ENCODE data around the gene COQ8B.

COQ8B gene

GRCh38 chr19:40717325-40717879, 716 bp upstream of the COQ8B start:
- no peak for DNase-seq

- peak in 1 of 3 experiments; percentile 64 for DNase-seq
Observed at GRCh38 chr19:40716031-40716481, 630 bp downstream of the COQ8B start.

GRCh38 chr19:40714441-40715299, 2.0 kb downstream of the COQ8B start:
- peak; percentile 92 to 95 (median 95) for DNase-seq

DNA sequence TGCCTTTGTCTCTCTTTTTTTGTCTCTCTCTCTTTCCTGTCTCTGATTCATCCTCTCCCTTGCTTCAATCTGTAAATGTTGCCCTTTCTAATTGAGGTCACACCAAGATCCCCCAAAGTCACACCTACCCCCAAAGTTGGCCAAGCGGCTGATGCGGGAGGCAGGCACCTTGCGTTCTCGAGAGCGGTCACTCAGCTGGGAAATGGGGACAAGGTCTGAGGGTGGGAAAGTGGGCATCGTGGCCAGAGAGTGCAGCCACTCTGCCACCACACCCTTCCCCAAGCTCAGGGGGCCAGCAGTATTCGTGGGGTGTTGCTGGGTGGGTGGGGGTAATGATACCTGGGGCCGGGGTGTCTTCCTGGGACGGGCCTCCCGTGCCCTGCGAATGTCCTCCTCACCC, 2.7 kb downstream of the COQ8B start:
- DNase-seq, result no peak

DNA sequence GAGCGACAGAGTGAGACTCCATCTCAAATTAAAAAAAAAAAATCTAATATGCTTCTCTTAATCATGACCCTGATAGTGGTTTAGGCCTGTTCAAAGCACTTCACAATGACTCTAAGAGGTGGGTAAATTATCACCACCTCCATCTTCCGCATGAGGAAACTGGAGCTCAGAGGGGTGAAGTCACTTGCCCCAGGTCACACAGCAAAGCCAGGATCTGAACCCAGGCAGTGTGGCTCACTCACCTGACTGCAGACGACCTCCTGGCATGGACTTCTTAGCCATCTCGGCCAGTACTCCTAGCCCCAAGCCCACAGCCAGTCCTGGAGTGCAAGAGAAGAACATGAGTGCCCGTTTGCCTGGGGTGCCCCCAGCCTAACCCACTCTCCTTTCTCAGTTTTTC, 6.9 kb downstream of the COQ8B start:
- DNase-seq, result no peak

GRCh38 chr19:40707615-40708014, 9.1 kb downstream of the COQ8B start:
- DNase-seq, result no peak

- DNase-seq, result no peak
Observed at GRCh38 chr19:40705950-40706619, 10.6 kb downstream of the COQ8B start.

DNA sequence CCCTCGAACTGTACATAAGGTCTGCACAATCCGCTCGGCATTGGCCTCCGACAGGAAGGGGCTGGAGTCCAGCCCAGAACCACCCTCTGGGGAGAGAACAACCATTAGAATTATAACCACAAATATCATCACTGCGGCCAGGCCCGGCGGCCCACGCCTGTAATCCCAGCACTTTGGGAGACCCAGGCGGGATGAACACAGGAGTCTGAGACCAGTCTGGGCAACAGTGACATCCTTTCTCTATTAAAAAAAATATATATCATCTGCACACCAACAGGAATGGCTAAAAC, 11.4 kb downstream of the COQ8B start:
- no peak for DNase-seq

DNA sequence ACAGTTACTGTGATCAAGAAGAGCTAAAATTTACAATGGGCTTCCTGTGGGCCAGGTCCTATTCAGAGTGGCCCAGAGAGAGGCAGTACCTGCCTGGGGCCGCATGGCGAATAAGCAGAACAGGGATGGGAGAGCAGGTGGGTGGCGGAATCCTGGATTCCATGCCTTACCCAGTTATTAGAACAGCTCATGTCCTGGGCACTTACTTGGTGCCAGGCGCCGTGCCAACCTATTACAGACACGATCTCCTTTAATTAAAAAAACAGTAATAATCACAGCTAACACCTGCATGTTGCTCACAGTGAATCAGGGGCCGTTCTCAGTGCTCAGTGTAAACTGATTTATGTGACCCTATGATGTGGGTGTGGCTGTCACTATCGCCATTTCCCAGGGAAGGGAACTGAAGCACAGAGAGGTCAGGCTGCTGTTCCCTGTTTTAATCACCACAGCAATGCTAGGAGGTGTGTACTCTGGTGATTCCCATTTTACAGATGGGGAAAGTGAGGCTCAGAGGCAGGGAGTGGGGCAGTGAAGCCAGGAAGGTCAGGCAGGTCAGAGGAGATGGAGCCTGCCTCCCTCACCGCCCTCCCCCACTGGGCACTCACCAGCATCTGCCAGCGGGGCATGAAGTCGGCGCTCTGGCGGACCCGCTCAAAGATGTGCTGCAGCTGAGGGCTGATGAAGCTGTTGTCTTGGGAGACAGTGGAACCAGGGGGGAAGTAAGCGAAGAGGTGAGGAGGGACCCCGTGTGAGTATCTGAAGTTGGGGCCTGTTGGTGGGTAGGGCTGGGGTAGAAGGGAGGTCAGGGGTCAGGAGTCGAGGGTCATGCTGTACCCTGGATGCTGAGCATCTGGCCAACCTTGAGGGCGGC, 12.0 kb downstream of the COQ8B start:
- DNase-seq, result peak in 1 of 3 experiments; percentile 3

- no peak for DNase-seq
Observed at GRCh38 chr19:40703029-40703755, 13.5 kb downstream of the COQ8B start.

- DNase-seq, result no peak
Observed at GRCh38 chr19:40702337-40703012, 14.2 kb downstream of the COQ8B start.

DNA sequence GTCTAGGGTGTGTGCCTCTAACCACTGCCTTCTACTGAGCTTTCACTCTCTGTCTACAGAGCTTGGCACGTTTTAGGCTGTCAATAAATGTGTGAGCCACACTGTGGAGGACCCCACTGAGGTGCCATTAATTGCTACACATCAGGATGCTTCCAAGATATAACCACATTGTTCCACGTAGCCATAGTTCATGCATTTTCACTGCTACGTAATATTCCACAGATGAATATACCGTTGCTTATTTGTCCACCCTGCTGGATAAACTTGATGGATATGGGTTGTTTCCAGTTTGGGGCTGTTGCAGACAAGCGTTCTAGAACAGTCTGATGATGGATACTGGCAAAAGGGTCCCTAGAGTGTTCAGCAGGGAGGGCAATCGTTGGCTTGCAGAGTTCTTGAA, 14.9 kb downstream of the COQ8B start:
- DNase-seq, result no peak

GRCh38 chr19:40700083-40700482, 16.6 kb downstream of the COQ8B start:
- DNase-seq, result no peak

GRCh38 chr19:40697007-40697406, 19.7 kb downstream of the COQ8B start:
- DNase-seq, result no peak

- no peak for DNase-seq
Observed at GRCh38 chr19:40695881-40696280, 20.8 kb downstream of the COQ8B start.

GRCh38 chr19:40693896-40694295, 22.8 kb downstream of the COQ8B start:
- DNase-seq, result no peak

DNA sequence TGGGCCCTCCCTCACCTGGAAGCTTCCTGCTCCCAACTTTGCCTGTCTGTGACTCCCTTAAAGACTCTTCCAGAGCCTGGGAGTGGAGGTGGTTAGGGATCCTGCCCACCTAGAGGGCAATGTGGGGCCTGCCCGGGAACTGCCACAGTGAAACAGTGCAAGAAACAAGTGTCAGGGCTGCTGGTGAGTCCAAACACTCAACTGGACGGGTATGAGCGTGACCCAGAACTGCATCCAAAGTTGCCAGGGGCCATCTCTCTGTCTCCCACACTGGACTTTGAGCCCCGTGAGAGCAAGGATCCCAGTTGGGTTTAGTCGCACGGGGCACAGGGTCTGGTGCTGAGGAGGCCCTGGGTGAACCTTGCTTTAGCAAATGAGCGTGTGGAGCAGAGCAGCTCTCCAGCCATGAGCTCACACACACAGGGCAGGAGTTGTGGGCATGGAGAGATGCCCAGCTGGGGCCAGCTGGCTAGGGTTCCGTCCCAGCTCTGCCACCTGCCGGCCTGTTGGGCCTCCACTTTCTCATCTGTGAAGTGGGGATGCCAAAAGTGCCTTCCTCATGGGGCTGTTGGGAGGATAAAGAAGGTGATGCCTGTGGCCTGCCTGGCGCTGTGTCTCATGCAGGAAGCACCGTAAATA, 23.4 kb downstream of the COQ8B start:
- DNase-seq, result no peak

DNA sequence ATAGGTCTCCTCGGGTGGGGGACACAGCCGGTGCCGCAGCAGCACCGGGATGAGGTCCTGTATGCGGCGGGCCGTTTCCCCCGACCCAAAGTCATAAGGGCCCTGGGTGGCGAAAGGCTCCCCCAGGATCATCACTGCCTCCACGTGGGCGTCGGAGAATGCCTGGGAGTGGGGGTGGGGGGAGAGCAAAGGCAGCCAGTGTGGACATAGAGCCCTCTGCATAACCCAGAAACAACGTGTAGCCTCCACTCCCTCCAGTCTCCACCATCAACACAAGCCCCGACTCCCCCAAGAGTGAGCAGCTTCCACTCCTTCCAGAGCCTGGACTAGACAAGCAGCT, 24.5 kb downstream of the COQ8B start:
- DNase-seq, result no peak

- DNase-seq, result peak in 1 of 3 experiments; percentile 74
Observed at GRCh38 chr19:40691421-40692211, 25.1 kb downstream of the COQ8B start.

DNA sequence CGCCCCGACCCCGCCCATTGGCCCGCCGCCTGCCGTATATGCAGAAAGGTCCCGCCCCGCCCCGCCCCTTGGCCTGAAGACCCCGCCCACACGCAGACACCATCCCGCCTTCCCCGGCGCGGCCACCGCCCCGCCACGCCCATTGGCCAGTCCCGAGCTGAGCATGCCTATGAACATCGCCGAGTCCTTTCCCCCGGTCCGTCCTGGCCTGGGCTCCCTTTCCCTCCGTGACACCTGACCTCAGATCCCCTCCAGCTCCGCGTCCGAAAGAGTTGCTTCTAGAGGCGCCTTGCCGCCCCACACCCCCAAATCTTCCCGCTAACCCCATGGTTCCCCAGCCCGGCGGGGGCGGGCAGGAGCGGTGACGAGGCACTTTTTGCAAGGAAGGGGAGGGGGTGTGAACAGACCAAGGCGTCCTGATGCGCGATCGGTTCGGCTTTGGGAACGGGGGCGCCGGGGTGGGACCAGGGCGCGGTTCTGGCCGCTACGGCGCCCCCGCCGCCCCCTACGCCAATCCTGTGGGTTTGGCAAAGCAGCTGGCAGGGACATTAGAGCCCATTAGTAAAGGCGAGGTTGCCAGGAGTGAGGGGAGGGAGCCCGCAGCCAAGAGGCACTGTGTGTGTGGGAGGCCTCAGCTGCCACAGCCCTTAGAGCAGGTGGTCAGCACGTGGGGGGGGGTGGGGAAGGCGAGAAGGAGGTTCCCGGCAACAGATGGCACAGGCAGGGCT, 25.8 kb downstream of the COQ8B start:
- DNase-seq, result peak; percentile 92 to 93 (median 92)
